ENCODE data around the gene PPFIA2. TPM values are rescaled to one million over a fixed set of nuclear protein-coding genes. Genes with fewer than 3 reads are reported as not detected.

Gene PPFIA2
- total RNA-seq, 4 donors from 2014 or later, result 1.5 to 4.3 (median 2.5) TPM

- no peak for TF ChIP-seq CTCF (IDR thresholded peaks at IDR 0.05; ENCODE audit: low read depth)
Observed at GRCh38 chr12:81520064-81520945, 238.8 kb downstream of the PPFIA2 start.

GRCh38 chr12:81518638-81519037, 240.5 kb downstream of the PPFIA2 start:
- no peak for TF ChIP-seq CTCF (IDR thresholded peaks at IDR 0.05; ENCODE audit: low read depth)

GRCh38 chr12:81517296-81517695, 241.9 kb downstream of the PPFIA2 start:
- TF ChIP-seq CTCF (IDR thresholded peaks at IDR 0.05; ENCODE audit: low read depth), result no peak

- TF ChIP-seq CTCF (IDR thresholded peaks at IDR 0.05; ENCODE audit: low read depth), result no peak
Observed at GRCh38 chr12:81502912-81503695, 256.0 kb downstream of the PPFIA2 start.

GRCh38 chr12:81500788-81501187, 258.4 kb downstream of the PPFIA2 start:
- TF ChIP-seq CTCF (IDR thresholded peaks at IDR 0.05; ENCODE audit: low read depth), result no peak

GRCh38 chr12:81499809-81500208, 259.3 kb downstream of the PPFIA2 start:
- TF ChIP-seq CTCF (IDR thresholded peaks at IDR 0.05; ENCODE audit: low read depth), result no peak

GRCh38 chr12:81492131-81492720, 266.9 kb downstream of the PPFIA2 start:
- no peak for TF ChIP-seq CTCF (IDR thresholded peaks at IDR 0.05; ENCODE audit: low read depth)

Data from subcutaneous adipose tissue (tissue), 4 donors.